HG02610 (cell line): ENCODE results near the gene RABL2A.
"Not testable (repeated sequence)": the region's sequence is repeated elsewhere in the genome, so short reads cannot be mapped to it uniquely, and the experiment has no call there.

Experiments used
- ATAC-seq: cut with Tn5 transposase; IDR thresholded peaks from one replicate; pipeline ENCODE4 v1.9.1; 2021; ENCODE audit warnings: mild to moderate bottlenecking, moderate library complexity; ENCODE audit not compliant: unreplicated experiment

Gene RABL2A

GRCh38 chr2:113626616-113627330, at the start of gene RABL2A:
TSS of gene RABL2A (plus strand) at chr2:113627266. CDS start at chr2:113628607, 1,341 bp downstream.
- peak; percentile 95 for ATAC-seq

GRCh38 chr2:113578508-113578907, 48.6 kb upstream of the RABL2A start:
- not testable (repeated sequence) for ATAC-seq

GRCh38 chr2:113582473-113582872, 44.6 kb upstream of the RABL2A start:
- not testable (repeated sequence) for ATAC-seq

- not testable (repeated sequence) for ATAC-seq
Measured at GRCh38 chr2:113583521-113584225, 43.4 kb upstream of the RABL2A start.

GRCh38 chr2:113584311-113585092, 42.6 kb upstream of the RABL2A start:
- ATAC-seq = not testable (repeated sequence)

GRCh38 chr2:113587201-113587600, 39.9 kb upstream of the RABL2A start:
- not testable (repeated sequence) for ATAC-seq

- ATAC-seq = not testable (repeated sequence)
Measured at GRCh38 chr2:113589591-113589990, 37.5 kb upstream of the RABL2A start.

- ATAC-seq = not testable (repeated sequence)
Measured at GRCh38 chr2:113591926-113592325, 35.1 kb upstream of the RABL2A start.

- not testable (repeated sequence) for ATAC-seq
Measured at GRCh38 chr2:113593280-113593679, 33.8 kb upstream of the RABL2A start.

GRCh38 chr2:113595725-113596124, 31.3 kb upstream of the RABL2A start:
- ATAC-seq = not testable (repeated sequence)

GRCh38 chr2:113597164-113597563, 29.9 kb upstream of the RABL2A start:
- not testable (repeated sequence) for ATAC-seq

GRCh38 chr2:113597572-113597971, 29.5 kb upstream of the RABL2A start:
- not testable (repeated sequence) for ATAC-seq

GRCh38 chr2:113598180-113598579, 28.9 kb upstream of the RABL2A start:
- not testable (repeated sequence) for ATAC-seq

GRCh38 chr2:113598738-113599137, 28.3 kb upstream of the RABL2A start:
- ATAC-seq = not testable (repeated sequence)

- not testable (repeated sequence) for ATAC-seq
Measured at GRCh38 chr2:113599208-113599607, 27.9 kb upstream of the RABL2A start.

- ATAC-seq = not testable (repeated sequence)
Measured at GRCh38 chr2:113602040-113602769, 24.9 kb upstream of the RABL2A start.

- ATAC-seq = no peak
Measured at GRCh38 chr2:113602869-113603466, 24.1 kb upstream of the RABL2A start.

GRCh38 chr2:113603467-113604084, 23.5 kb upstream of the RABL2A start:
- ATAC-seq = peak; percentile 79

- not testable (repeated sequence) for ATAC-seq
Measured at GRCh38 chr2:113604085-113604477, 23.0 kb upstream of the RABL2A start.

GRCh38 chr2:113604661-113605060, 22.4 kb upstream of the RABL2A start:
- not testable (repeated sequence) for ATAC-seq
